B cell (primary cell): ENCODE data around the gene MORF4L1. TPM values are rescaled to one million over a fixed set of nuclear protein-coding genes. Genes with fewer than 3 reads are reported as not detected.

Source experiments
- ATAC-seq: fragments of 200-7000 bp; cut with Tn5 transposase; one replicate; pipeline ENCODE4 v1.10.0; 2021; ENCODE audit warnings: low read depth, mild to moderate bottlenecking, moderate number of reproducible peaks, moderate library complexity
- CTCF ChIA-PET: fragments of 350-600 bp; sonication (Branson Sonifier 250); formaldehyde crosslinking; loops from one replicate; lab custom pipeline; 2021; ENCODE audit warnings: antibody characterized with exemption, inconsistent platforms; lab: Charles Lee
- POLR2A ChIA-PET: fragments of 350-600 bp; sonication (Branson Sonifier 250); formaldehyde crosslinking; loops from one replicate; lab custom pipeline; 2021; ENCODE audit warnings: antibody characterized with exemption; lab: Charles Lee
- DNase-seq: peaks from one replicate; pipeline ENCODE4 v3.0.0; 2013
- H2AFZ ChIP-seq: 2 replicates; pipeline ENCODE4 v1.6.1; 2012; ENCODE audit warnings: mild to moderate bottlenecking, low read depth, low read length; ENCODE audit not compliant: insufficient read depth, poor library complexity, severe bottlenecking
- H3K27ac ChIP-seq, 2 donors: 1 replicate in 1 of 2; 2 replicates in 1 of 2; pipeline ENCODE4 v1.5.1; 2012 to 2013; ENCODE audit warnings: low read length in 2 of 2, mild to moderate bottlenecking in 2 of 2, moderate library complexity in 1 of 2
- H3K27me3 ChIP-seq, 4 experiments: fragments of 200-600 bp in 1 of 4; sonication (generic) in 1 of 4; replicated peaks in 1 of 4; 1 replicate in 2 of 4; 2 replicates in 2 of 4; pipeline versions ENCODE4 v1.6.1 to v1.7.0; 2013 to 2016; ENCODE audit warnings: low read length in 3 of 4, mild to moderate bottlenecking in 2 of 4, mixed read lengths in 1 of 4, moderate library complexity in 1 of 4; ENCODE audit not compliant: insufficient read depth in 4 of 4, control insufficient read depth in 3 of 4; ENCODE audit errors: control extremely low read depth in 1 of 4
- H3K36me3 ChIP-seq, 2 experiments: replicated peaks in 1 of 2; 1 replicate in 1 of 2; 2 replicates in 1 of 2; pipeline versions ENCODE4 v1.6.1 to v1.7.1; 2013; ENCODE audit warnings: low read length in 1 of 2; ENCODE audit not compliant: insufficient read depth in 2 of 2, control insufficient read depth in 1 of 2; ENCODE audit errors: control extremely low read depth in 1 of 2, extremely low read depth in 1 of 2
- H3K4me1 ChIP-seq, 2 donors: fragments of 200-600 bp in 1 of 2; sonication (generic) in 1 of 2; 1 replicate in 1 of 2; 2 replicates in 1 of 2; pipeline versions ENCODE4 v1.5.1 to v1.6.1; 2013 to 2017; ENCODE audit warnings: low read length in 2 of 2; ENCODE audit not compliant: control insufficient read depth in 2 of 2, insufficient read depth in 2 of 2
- H3K4me2 ChIP-seq: replicated peaks from 2 replicates; pipeline ENCODE3; 2012; ENCODE audit warnings: mild to moderate bottlenecking, low read depth, low read length; ENCODE audit not compliant: poor library complexity, severe bottlenecking
- H3K4me3 ChIP-seq, 5 experiments: fragments of 200-600 bp in 1 of 5; sonication (generic) in 1 of 5; 1 replicate in 3 of 5; 2 replicates in 2 of 5; pipeline versions ENCODE4 v1.5.1 to v1.7.0; 2011 to 2016; ENCODE audit warnings: low read length in 4 of 5, mild to moderate bottlenecking in 4 of 5, low read depth in 2 of 5, control low read depth in 1 of 5, moderate library complexity in 1 of 5; ENCODE audit not compliant: insufficient read depth in 1 of 5; ENCODE audit errors: control extremely low read depth in 1 of 5, extremely low read depth in 1 of 5
- H3K79me2 ChIP-seq: fragments of 200-600 bp; sonication (generic); one replicate; pipeline ENCODE4 v1.6.0; 2016; ENCODE audit warnings: low read length; ENCODE audit not compliant: control insufficient read depth, insufficient read depth
- H3K9ac ChIP-seq: fragments of 200-600 bp; sonication (generic); 2 replicates; pipeline ENCODE4 v1.6.1; 2017; ENCODE audit warnings: mild to moderate bottlenecking, low read length, moderate library complexity
- H3K9me3 ChIP-seq, 3 donors: one replicate each; pipeline versions ENCODE4 v1.6.1 to v1.7.1; 2013; ENCODE audit warnings: low read length in 2 of 3; ENCODE audit not compliant: control insufficient read depth in 2 of 3, insufficient read depth in 1 of 3; ENCODE audit errors: control extremely low read depth in 1 of 3
- H4K20me1 ChIP-seq: 2 replicates; pipeline ENCODE4 v1.6.0; 2012; ENCODE audit warnings: mild to moderate bottlenecking, low read length; ENCODE audit not compliant: insufficient read depth, control insufficient read depth, poor library complexity, severe bottlenecking
- H3K27ac Mint-ChIP-seq: one replicate; pipeline ENCODE4 v1.8.0; 2021; ENCODE audit warnings: mixed read lengths
- H3K27me3 Mint-ChIP-seq: one replicate; pipeline ENCODE4 v1.8.0; 2021; ENCODE audit warnings: mixed read lengths
- H3K4me1 Mint-ChIP-seq: one replicate; pipeline ENCODE4 v1.8.0; 2021; ENCODE audit warnings: mixed read lengths
- H3K4me3 Mint-ChIP-seq: one replicate; pipeline ENCODE4 v1.8.0; 2021; ENCODE audit warnings: mixed read lengths
- H3K9me3 Mint-ChIP-seq: one replicate; pipeline ENCODE4 v1.8.0; 2022; ENCODE audit warnings: mixed read lengths; ENCODE audit not compliant: insufficient read depth
- CTCF ChIP-seq: fragments of 200-600 bp; IDR thresholded peaks from one replicate; pipeline ENCODE4 v1.8.0; 2022; ENCODE audit warnings: antibody characterized with exemption, mild to moderate bottlenecking
- EZH2 ChIP-seq: IDR thresholded peaks from 2 replicates; pipeline ENCODE4 v1.6.1; 2012; ENCODE audit warnings: borderline replicate concordance, low read depth, mild to moderate bottlenecking, moderate library complexity, low read length; ENCODE audit not compliant: insufficient read depth, poor library complexity, severe bottlenecking
- WGBS: methylation state at CpG from one replicate; pipeline ENCODE4 v1.1.5; 2013; ENCODE audit warnings: missing lambda C conversion rate; ENCODE audit not compliant: insufficient coverage; 5-methylcytosine and 5-hydroxymethylcytosine counted together
- intact Hi-C: fragments of 100-400 bp; cut with micrococcal nuclease; formaldehyde crosslinking; loops from one replicate; pipeline ENCODE4 v1.10.0; 2022
- polyA plus RNA-seq: library from polyadenylated mRNA; depleted of rRNA; stranded (reverse); fragments of >200 nt; gene quantifications from 2 replicates; pipeline ENCODE4 v1.2.3, GENCODE V29; 2012
- total RNA-seq, 2 donors: library from RNA; stranded (reverse); fragments of 120-200 nt in 1 of 2; gene quantifications; 1 replicate in 1 of 2; 2 replicates in 1 of 2; pipeline versions ENCODE4 v1.2.3 to v1.2.4, GENCODE V29; 2013 to 2022

MORF4L1 gene
- total and polyA plus RNA-seq, 2 donors (not counting 1 experiment from before 2014, with no cell fraction given) = 79.0 to 242 TPM

GRCh38 chr15:78880242-78880533 lies 7.5 kb downstream of the MORF4L1 start:
- Mint-ChIP-seq H3K4me1 (peaks cover 60% of the 10 kb centered on the region), H3K27me3 (no peaks in the 10 kb centered on the region), H3K9me3 (no peaks in the 10 kb centered on the region), H3K4me3 (no peak overlapping the region), H3K27ac (no peak overlapping the region)
- intact Hi-C loops = no loop called here
- Histone ChIP-seq H4K20me1 (peaks cover 100% of the 10 kb centered on the region), H3K4me3 (no peak overlapping the region), H2AFZ (no peak overlapping the region), H3K79me2 (peaks cover 100% of the 10 kb centered on the region), H3K9ac (no peak overlapping the region), H3K36me3 (peaks cover 6 to 48% of the 10 kb centered on the region in 2 experiments), H3K4me2 (no peak overlapping the region), H3K4me1 (peaks cover 34 to 39% of the 10 kb centered on the region in 2 donors), H3K9me3 (no peaks in the 10 kb centered on the region), H3K27me3 (no peaks in the 10 kb centered on the region), H3K27ac (no peak overlapping the region)
- TF ChIP-seq CTCF = no peak
- no peak for TF ChIP-seq EZH2
- DNase-seq = no peak
- CTCF ChIA-PET = interaction anchor here (0.6 to 1.5 kb wide), 6 partner anchors 11 to 305 kb away, joined by 3 to 9 read pairs (median 4); no protein-coding TSS in a partner anchor
- POLR2A ChIA-PET = interaction anchor here (1.2 kb wide), 1 partner anchor 31 kb away, joined by 3 read pairs; no protein-coding TSS in a partner anchor
- no peak for ATAC-seq

- no peaks in the 10 kb centered on the region for H3K27me3 ChIP-seq
- H3K4me2 ChIP-seq = no peak overlapping the region
- no peak overlapping the region for H3K27ac ChIP-seq
- peaks cover 100% of the 10 kb centered on the region for H4K20me1 ChIP-seq
- DNase-seq (no peak), ATAC-seq (no peak)
- no peak overlapping the region for H3K4me3 Mint-ChIP-seq
- peaks cover 6 to 54% of the 10 kb centered on the region in 2 experiments for H3K36me3 ChIP-seq
- H3K9me3 ChIP-seq = no peaks in the 10 kb centered on the region
- no peak overlapping the region for H3K9ac ChIP-seq
- ChIA-PET CTCF (interaction anchor here (0.6 to 1.5 kb wide), 5 partner anchors 21 to 304 kb away, joined by 3 to 6 read pairs (median 4); no protein-coding TSS in a partner anchor), POLR2A (interaction anchor here (1.2 kb wide), 1 partner anchor 30 kb away, joined by 3 read pairs; no protein-coding TSS in a partner anchor)
- H3K79me2 ChIP-seq = peaks cover 100% of the 10 kb centered on the region
- no peak for TF ChIP-seq CTCF
- TF ChIP-seq EZH2 = no peak
- no peak overlapping the region for H2AFZ ChIP-seq
- H3K27me3 Mint-ChIP-seq = no peaks in the 10 kb centered on the region
- no peak overlapping the region for H3K27ac Mint-ChIP-seq
- peaks cover 58% of the 10 kb centered on the region for H3K4me1 Mint-ChIP-seq
- intact Hi-C loops = no loop called here
- H3K9me3 Mint-ChIP-seq = no peaks in the 10 kb centered on the region
- WGBS = no CpG with 5 or more reads among the region's 1 CpG
- H3K4me3 ChIP-seq = no peak overlapping the region
- peaks cover 30 to 33% of the 10 kb centered on the region in 2 donors for H3K4me1 ChIP-seq
Measured at GRCh38 chr15:78880813-78881212, 8.1 kb downstream of the MORF4L1 start.
